ENCODE data around the gene RNF5. TPM values are rescaled to one million over a fixed set of nuclear protein-coding genes. Genes with fewer than 3 reads are reported as not detected.
"Not testable (repeated sequence)": the region's sequence is repeated elsewhere in the genome, so short reads cannot be mapped to it uniquely, and the experiment has no call there.

RNF5 gene
- total RNA-seq, 1 donor from 2014 or later: 90.1 TPM

DNA sequence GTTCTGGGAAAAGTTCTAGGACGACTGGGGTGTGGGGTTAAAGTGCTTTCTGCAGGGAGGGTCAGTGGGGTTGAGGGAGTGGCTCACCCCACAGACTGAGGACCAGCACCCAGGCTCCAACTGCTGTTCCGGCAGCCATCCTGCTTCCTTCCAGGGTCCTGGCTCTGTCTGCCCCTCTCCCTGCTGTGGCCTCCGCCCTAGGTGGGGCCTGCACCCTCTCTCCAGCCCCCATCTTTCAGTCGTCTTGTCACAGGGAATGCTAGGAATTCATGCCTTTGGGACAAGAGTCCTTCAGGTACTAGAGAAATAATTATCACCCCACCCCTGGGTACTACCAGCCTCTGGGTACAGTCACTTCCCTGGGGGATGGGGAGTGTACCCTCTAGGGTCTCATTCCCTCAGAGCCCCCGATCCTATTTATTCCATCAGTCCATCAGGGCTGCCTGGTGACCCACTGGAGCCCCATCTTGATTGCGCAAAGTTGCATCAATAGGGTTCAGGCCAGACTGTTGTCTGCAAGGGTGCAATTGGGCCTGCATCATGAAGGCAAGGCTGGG, 6.0 kb downstream of the RNF5 start, which contains the start of gene AGER:
AGER (minus strand) TSS at position 170 of the 557 bp plus-strand sequence; CDS start at position 139, 31 bp downstream.
- H3K36me3 ChIP-seq (ENCODE audit: control insufficient read depth, insufficient read depth, low read length): no peaks in the 10 kb centered on the region
- TF ChIP-seq, protein P1, sequence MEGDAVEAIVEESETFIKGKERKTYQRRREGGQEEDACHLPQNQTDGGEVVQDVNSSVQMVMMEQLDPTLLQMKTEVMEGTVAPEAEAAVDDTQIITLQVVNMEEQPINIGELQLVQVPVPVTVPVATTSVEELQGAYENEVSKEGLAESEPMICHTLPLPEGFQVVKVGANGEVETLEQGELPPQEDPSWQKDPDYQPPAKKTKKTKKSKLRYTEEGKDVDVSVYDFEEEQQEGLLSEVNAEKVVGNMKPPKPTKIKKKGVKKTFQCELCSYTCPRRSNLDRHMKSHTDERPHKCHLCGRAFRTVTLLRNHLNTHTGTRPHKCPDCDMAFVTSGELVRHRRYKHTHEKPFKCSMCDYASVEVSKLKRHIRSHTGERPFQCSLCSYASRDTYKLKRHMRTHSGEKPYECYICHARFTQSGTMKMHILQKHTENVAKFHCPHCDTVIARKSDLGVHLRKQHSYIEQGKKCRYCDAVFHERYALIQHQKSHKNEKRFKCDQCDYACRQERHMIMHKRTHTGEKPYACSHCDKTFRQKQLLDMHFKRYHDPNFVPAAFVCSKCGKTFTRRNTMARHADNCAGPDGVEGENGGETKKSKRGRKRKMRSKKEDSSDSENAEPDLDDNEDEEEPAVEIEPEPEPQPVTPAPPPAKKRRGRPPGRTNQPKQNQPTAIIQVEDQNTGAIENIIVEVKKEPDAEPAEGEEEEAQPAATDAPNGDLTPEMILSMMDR (IDR thresholded peaks at IDR 0.05; ENCODE audit: insufficient read depth, low read length, poor library complexity, severe bottlenecking): no peak
- H3K4me3 ChIP-seq (ENCODE audit: low read depth, low read length): no peak within 1 kb of the TSS
- H3K27me3 ChIP-seq (ENCODE audit: control insufficient read depth, insufficient read depth, low read length): no peaks in the 10 kb centered on the region
- no peak for DNase-seq (ENCODE audit: low read depth)

DNA sequence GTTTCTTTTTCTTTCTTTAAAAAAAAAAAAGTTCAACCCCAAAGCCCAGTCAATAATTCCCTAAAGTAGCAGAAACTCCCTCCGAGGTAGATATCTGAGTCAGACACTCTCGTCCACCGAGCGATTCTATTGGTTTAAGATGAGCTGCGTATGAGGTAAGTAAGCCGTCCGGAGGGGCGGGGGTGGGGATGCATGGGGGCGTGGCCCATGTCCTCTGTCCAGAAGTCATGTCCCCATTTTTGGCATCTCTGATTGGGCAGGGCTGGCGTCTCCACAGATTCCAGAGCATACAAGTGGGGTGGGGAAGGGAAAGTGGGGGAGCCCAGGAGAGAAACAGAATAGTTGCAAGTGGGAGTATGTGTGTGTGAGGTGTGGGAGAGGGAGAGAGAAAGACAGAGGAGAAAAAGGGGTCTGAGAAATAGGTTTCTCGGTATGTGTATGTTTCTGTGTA, 7.5 kb downstream of the RNF5 start:
- not testable (repeated sequence) for H3K27me3 ChIP-seq (ENCODE audit: control insufficient read depth, insufficient read depth, low read length); H3K4me3 ChIP-seq (ENCODE audit: low read depth, low read length); H3K36me3 ChIP-seq (ENCODE audit: control insufficient read depth, insufficient read depth, low read length)
- DNase-seq (ENCODE audit: low read depth): peak; percentile 73

DNA sequence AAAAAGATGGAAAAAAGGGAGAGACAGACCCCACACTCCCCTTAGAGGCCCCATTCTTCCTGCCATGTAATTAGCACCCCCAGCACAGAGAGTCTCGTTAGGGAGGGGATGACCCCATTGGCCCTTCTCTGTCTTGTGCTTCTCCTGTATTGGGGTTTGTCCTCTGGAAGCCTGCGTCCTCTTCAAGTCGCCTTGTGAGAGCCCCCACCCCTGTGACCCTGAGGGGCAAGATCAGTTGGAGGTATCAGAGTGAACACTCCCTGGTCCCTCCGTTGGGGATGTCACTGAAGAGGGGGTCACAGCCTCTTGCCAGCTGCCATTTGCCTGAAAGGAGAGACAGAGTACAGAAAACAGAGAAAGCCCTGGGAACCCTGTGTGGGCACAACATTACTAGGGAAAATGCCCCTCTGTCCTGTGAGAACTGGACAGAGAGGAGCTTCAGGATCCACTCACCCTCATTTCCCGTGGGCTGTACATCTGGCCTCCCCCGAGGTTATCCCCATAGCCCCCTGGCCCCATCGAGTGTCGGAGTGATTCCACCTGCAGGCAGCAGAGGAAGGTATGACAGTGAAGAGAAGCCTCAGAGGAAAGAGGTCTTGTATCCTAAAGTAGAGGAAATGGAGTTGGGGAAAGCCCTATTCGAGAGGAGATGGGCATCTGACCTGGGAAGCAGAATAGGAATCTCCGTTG, 8.1 kb downstream of the RNF5 start:
- H3K36me3 ChIP-seq (ENCODE audit: control insufficient read depth, insufficient read depth, low read length); H3K27me3 ChIP-seq (ENCODE audit: control insufficient read depth, insufficient read depth, low read length); DNase-seq (ENCODE audit: low read depth); H3K4me3 ChIP-seq (ENCODE audit: low read depth, low read length): not testable (repeated sequence)

DNA sequence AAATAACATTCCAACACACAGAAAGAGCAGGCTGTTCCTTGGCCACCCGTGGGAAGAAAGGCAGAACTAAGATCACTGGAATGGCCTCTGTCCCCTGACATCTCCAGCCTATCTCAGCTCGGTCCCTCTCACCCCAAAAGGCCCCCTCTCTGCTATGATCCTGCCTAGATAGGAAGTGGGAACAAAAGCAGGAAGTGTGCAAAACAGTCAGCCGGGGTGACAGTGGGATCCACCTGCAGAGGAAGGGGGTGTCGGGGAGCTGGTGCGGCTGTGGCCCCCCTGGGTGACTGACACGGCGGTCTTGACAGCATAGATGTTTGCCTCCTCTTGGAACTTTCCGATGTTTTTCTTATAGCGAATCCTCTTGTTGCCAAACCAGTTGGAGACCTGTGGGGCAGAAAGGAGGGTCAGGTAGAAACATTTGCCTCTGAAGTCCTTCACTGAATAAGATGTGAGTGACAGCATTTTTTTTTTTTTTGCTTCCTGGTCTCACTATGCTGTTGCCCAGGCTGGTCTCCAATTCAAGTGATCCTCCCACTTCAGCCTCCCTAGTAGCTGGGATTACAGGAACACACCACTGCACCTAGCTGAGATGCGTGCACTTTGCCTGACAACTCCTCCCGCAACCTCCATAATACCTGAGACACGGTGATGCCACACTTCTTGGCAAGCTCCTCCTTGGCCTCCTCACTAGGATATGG, 9.0 kb downstream of the RNF5 start:
- Histone ChIP-seq H3K27me3 (ENCODE audit: control insufficient read depth, insufficient read depth, low read length) (no peaks in the 10 kb centered on the region), H3K4me3 (ENCODE audit: low read depth, low read length) (no peak overlapping the region), H3K36me3 (ENCODE audit: control insufficient read depth, insufficient read depth, low read length) (no peaks in the 10 kb centered on the region)
- TF ChIP-seq, protein P1 (IDR thresholded peaks at IDR 0.05; ENCODE audit: insufficient read depth, low read length, poor library complexity, severe bottlenecking): no peak
- no peak for DNase-seq (ENCODE audit: low read depth)

DNA sequence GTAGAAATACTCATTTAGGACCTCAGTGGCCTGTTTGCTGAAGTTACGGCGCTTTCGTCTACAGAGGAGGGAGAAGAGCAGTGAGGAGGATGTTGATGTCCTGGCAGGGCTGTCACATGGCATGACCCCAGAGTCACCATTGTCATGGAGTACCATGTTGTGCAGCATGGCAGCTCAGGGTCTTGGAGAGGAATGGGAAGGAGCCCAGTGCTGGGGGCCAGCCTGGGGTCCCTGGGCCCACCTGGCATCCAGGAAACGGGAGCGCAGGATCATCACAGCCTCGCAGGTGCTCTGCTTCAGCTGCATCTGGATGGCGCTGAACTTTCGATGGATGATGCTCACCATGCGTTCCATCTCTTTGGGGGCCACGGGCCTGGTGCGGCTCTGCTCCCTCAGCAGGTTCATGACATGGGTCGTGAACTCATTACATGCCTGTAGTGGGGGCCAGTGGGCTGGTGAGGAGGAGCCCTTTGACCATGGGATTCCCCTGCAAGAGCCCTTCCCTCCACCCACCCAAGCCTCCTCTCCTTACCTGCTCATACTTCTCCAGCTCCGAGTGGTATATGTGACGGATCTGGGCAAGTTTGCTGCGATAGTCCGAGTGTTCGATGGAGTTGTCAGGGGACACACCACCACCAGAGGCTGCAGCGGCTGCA, 9.6 kb downstream of the RNF5 start:
- H3K4me3 ChIP-seq (ENCODE audit: low read depth, low read length); H3K27me3 ChIP-seq (ENCODE audit: control insufficient read depth, insufficient read depth, low read length); H3K36me3 ChIP-seq (ENCODE audit: control insufficient read depth, insufficient read depth, low read length); DNase-seq (ENCODE audit: low read depth): not testable (repeated sequence)

DNA sequence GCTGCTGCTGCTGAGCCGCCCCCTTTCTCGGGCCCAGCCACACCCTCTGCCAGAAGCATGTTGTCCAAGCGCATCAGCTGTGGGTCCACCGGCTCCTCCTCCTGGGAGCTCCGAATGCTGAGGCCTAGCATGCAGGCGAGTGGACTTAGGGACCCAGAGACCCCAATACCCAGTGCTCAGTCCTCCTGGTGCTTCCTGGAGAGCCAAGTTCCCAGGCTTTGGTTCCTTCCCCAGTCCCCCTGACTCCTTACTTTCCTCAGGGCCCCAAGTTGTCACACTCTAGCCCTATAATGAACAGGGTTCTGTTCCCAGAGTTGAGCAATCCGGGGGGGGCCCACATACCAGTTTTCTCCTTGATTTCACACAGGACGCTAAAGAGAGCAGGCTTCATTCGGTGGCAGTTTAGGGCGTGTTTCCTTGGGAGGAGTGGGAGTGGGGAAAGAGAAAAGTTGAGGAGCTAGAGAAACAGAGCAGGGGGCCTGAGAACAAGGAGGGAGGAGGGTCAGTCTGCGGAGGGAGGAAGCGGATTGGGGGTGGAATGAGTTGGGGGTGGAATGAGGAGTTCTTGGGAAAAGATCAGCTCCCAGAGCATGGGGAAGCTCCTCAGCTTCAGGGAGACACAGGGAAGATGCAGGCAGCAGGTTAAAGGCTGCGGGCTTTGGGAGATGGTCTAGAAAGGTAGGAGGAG, 10.3 kb downstream of the RNF5 start:
- DNase-seq (ENCODE audit: low read depth): no peak
- TF ChIP-seq, protein P1 (IDR thresholded peaks at IDR 0.05; ENCODE audit: insufficient read depth, low read length, poor library complexity, severe bottlenecking): no peak
- Histone ChIP-seq H3K36me3 (ENCODE audit: control insufficient read depth, insufficient read depth, low read length) (no peaks in the 10 kb centered on the region), H3K4me3 (ENCODE audit: low read depth, low read length) (peak overlapping the region; percentile 71), H3K27me3 (ENCODE audit: control insufficient read depth, insufficient read depth, low read length) (no peaks in the 10 kb centered on the region)
